ENCODE measurements around the gene HEXD.
A peak's percentile ranks its signal among the peaks of the same experiment; 100 is the strongest.

HEXD gene

DNA sequence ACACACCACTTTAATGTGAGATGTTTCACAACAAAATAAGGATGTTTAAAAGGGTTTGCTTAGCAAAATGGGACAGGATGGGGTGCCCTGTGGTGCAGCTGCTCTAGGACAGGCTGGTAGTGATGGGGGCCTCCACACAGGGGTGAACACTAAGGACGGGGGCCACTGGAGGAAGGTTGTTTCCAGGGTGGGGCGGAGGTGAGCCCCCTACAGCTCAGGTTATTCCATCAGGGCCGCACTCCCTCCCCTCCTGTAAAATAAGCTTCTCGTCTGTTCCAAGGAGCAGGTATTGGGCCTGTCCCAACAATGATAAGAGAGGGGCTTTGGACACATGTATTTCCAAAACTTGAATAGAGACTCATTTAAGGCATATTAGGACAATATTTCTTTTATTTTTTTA is 1.9 kb upstream of the HEXD start:
- TF ChIP-seq, protein P1, sequence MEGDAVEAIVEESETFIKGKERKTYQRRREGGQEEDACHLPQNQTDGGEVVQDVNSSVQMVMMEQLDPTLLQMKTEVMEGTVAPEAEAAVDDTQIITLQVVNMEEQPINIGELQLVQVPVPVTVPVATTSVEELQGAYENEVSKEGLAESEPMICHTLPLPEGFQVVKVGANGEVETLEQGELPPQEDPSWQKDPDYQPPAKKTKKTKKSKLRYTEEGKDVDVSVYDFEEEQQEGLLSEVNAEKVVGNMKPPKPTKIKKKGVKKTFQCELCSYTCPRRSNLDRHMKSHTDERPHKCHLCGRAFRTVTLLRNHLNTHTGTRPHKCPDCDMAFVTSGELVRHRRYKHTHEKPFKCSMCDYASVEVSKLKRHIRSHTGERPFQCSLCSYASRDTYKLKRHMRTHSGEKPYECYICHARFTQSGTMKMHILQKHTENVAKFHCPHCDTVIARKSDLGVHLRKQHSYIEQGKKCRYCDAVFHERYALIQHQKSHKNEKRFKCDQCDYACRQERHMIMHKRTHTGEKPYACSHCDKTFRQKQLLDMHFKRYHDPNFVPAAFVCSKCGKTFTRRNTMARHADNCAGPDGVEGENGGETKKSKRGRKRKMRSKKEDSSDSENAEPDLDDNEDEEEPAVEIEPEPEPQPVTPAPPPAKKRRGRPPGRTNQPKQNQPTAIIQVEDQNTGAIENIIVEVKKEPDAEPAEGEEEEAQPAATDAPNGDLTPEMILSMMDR (IDR thresholded peaks at IDR 0.05; ENCODE audit: extremely low read depth, missing control alignments), result no peak
- DNase-seq (ENCODE audit: low spot score), result no peak

DNA sequence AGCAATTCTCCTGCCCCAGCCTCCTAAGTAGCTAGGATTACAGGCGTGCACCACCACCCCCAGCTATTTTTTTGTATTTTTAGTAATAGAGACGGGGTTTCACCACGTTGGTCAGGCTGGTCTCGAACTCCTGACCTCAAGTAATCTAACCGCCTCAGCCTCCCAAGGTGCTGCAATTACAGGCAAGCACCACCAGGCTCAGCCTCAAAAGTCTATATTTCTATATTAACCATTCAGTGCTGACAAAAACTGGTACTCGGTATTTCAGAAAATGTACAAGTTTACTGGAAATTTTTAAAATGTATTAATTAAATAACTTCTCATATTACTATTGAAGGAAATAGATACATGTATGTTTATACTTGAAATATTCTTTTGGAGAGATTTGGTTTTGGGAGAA is 1.4 kb upstream of the HEXD start:
- no peak for DNase-seq (ENCODE audit: low spot score)

DNA sequence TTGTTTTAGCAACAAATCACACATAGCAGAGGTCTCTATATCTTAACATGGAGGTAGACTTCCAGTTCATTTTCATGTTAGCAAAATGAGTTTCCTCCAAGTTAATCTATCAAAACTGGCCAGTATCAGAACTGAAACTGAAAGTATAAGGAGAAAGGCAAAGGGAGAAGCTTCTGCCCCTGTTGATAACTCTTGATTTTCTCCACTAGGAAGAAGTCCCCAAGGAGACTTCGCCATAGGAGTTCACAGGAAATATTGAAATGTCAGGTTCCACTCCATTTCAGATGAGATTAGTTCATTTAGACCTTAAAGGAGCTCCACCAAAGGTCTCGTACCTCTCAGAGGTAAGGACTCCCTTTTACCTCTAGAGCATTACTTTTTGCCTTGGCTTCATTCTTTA is 1.4 kb downstream of the HEXD start:
- TF ChIP-seq, protein P1 (IDR thresholded peaks at IDR 0.05; ENCODE audit: extremely low read depth, missing control alignments), result no peak
- no peak for DNase-seq (ENCODE audit: low spot score)

More for the DNA sequence above, 1.4 kb upstream of the HEXD start:
- TF ChIP-seq, protein P1 (IDR thresholded peaks at IDR 0.05; ENCODE audit: extremely low read depth, missing control alignments), result no peak

DNA sequence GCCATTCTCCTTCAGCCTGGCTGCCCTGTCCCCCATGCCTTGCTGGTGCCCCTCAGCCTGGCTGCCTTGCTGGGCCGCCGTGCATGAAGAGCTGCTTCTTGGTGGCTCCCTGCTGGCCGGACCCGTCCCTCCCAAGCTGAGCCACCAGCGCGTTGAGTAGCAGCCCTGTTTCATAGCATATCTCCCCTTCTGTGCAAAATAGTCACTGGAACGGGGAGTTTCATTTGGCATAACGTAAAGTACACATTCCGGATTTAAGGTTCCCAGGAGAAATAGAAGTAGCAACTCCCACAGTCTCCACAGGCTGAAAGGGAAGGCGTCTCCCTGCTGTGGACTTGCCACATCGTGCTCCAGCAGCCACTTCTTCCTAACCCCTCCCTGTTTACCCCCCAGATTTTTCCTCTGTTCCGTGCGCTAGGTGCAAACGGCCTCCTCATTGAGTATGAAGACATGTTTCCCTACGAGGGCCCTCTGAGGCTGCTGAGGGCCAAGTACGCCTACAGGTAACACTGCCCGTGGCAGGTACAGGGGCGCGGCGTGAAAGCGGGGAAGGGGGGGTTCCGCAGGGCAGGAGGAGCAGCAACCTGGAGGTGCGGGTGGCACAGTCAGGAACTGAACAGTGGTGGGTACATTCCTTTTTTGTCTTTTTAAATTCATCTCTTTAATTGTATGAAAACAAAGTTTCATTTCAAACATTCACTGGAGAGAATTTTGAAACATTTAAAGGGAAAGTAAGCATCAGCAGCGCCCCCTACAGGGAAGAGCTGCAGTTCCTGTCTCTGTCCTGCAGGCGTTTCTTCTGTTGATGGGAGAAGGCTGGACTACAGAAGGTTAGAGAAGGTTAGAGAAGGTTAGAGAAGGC is 6.1 kb downstream of the HEXD start:
- TF ChIP-seq, protein P1 (IDR thresholded peaks at IDR 0.05; ENCODE audit: extremely low read depth, missing control alignments), result peak; percentile 52
- DNase-seq (ENCODE audit: low spot score), result peak; percentile 69

DNA sequence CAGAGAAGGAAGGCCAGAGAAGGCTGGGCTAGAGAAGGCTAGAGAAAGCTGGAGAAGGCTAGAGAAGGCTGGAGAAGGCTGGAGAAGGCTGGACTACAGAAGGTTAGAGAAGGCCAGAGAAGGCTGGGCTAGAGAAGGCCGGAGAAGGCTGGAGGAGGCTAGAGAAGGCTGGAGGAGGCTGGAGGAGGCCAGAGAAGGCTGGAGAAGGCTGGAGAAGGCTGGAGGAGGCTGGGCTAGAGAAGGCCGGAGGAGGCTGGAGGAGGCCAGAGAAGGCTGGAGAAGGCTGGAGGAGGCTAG is 6.7 kb downstream of the HEXD start:
- TF ChIP-seq, protein P1 (IDR thresholded peaks at IDR 0.05; ENCODE audit: extremely low read depth, missing control alignments), result no peak
- no peak for DNase-seq (ENCODE audit: low spot score)

DNA sequence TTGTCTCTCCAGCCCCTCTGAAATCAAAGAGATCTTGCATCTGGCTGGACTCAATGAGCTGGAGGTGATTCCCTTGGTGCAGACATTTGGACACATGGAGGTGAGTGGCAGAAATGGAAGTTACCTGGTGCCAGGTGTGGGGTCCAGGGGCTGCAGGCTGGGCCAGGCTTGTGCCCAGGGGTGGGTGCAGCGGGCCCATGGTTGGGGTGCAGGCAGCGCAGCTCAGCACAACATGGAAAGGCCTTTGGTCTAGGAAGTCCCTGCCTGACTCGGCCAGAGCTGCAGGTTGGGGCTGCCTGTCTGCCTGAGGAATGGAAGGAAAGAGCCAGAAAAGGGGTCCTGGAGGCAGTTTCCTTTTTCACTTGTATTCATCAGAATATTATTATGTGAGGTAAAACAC is 10.4 kb downstream of the HEXD start:
- no peak for DNase-seq (ENCODE audit: low spot score)
- TF ChIP-seq, protein P1 (IDR thresholded peaks at IDR 0.05; ENCODE audit: extremely low read depth, missing control alignments), result no peak

DNA sequence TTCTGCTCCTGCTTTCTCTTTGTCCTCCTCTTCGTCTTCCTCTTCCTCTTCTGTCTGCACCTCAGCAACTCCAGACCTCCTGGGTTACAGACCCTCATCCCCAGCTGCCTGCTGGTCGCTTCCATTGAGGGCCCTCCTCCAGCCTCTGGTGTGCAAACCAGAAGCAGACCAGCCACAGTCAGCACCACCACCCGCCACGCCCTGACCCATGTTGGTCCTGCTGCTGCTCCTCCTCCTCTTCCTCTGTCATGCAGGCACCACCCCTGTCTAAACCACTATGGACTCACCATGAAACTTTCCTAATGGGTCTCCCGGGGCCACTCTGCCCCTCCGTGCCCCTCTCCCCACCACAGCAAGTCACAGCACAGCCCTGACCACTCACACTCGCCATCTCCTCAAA is 11.7 kb downstream of the HEXD start:
- TF ChIP-seq, protein P1 (IDR thresholded peaks at IDR 0.05; ENCODE audit: extremely low read depth, missing control alignments), result no peak
- DNase-seq (ENCODE audit: low spot score), result no peak
